Measurements from ENCODE around the gene RAB20. TPM values are rescaled to one million over a fixed set of nuclear protein-coding genes. Genes with fewer than 3 reads are reported as not detected.

RAB20 gene
- total RNA-seq, 1 experiment from 2014 or later, result 10.6 TPM

GRCh38 chr13:110605132-110605531, 43.6 kb upstream of the RAB20 start:
- RAD21 ChIA-PET (ENCODE audit: low non-redundant PET in 1 of 2, low total read pairs in 2 of 2, uncharacterized antibody in 2 of 2, unreplicated experiment in 2 of 2), result no interaction called here
- Histone ChIP-seq H3K9ac (ENCODE audit: low read length) (no peak overlapping the region), H2AFZ (ENCODE audit: low read depth, low read length, poor library complexity, severe bottlenecking) (no peak overlapping the region), H3K4me3 (replicated peaks in 1 of 2; ENCODE audit: low read depth in 1 of 2, low read length in 2 of 2) (no peak overlapping the region), H3K9me3 (ENCODE audit: control insufficient read depth in 1 of 2, insufficient read depth in 1 of 2, low read depth in 1 of 2, low read length in 2 of 2) (no peaks in the 10 kb centered on the region), H3K79me2 (ENCODE audit: insufficient read depth, low read length) (no peaks in the 10 kb centered on the region), H3K4me1 (ENCODE audit: control insufficient read depth in 1 of 2, insufficient read depth in 2 of 2, low read length in 2 of 2) (peaks cover 0 to 1% of the 10 kb centered on the region in 2 experiments; a peak in 1 of 4 replicates), H3K4me2 (ENCODE audit: low read length) (no peak overlapping the region), H3K9me2 (ENCODE audit: insufficient read depth) (no peaks in the 10 kb centered on the region), H3K36me3 (ENCODE audit: control insufficient read depth in 1 of 2, insufficient read depth in 2 of 2, low read length in 2 of 2) (no peaks in the 10 kb centered on the region), H3K27ac (ENCODE audit: low read depth, low read length) (no peak overlapping the region), H4K20me1 (ENCODE audit: insufficient read depth) (no peaks in the 10 kb centered on the region), H3K27me3 (ENCODE audit: insufficient read depth, low read length) (no peaks in the 10 kb centered on the region)
- BruUV-seq (replicated peaks), result no TSS peak
- TF ChIP-seq MAX (IDR thresholded peaks at IDR 0.05), result no peak
- no peak for TF ChIP-seq EZH2 (IDR thresholded peaks at IDR 0.05)
- TF ChIP-seq EGR1 (IDR thresholded peaks at IDR 0.05; ENCODE audit: low read depth), result no peak
- TF ChIP-seq POLR2A (IDR thresholded peaks at IDR 0.05; ENCODE audit: borderline replicate concordance, extremely low read depth, insufficient read depth, insufficient read length), result no peak
- no peak for TF ChIP-seq SIN3A (IDR thresholded peaks at IDR 0.05; ENCODE audit: low read depth)
- no peak for TF ChIP-seq POLR2AphosphoS5 (IDR thresholded peaks at IDR 0.05; ENCODE audit: low read depth, low read length)
- TF ChIP-seq CBX3 (IDR thresholded peaks at IDR 0.05; ENCODE audit: low read depth), result no peak
- TF ChIP-seq ZFX (IDR thresholded peaks at IDR 0.05), result no peak
- no peak for TF ChIP-seq ATF3 (IDR thresholded peaks at IDR 0.05)
- TF ChIP-seq SRF (IDR thresholded peaks at IDR 0.05; ENCODE audit: low read depth), result no peak
- no peak for TF ChIP-seq JUND (IDR thresholded peaks at IDR 0.05)
- no peak for TF ChIP-seq ZNF274 (IDR thresholded peaks at IDR 0.05; ENCODE audit: low read depth, low read length)
- TF ChIP-seq YY1 (IDR thresholded peaks at IDR 0.05; ENCODE audit: extremely low read depth, insufficient replicate concordance, low read depth, low read length), result no peak
- no peak for TF ChIP-seq CTCF (IDR thresholded peaks at IDR 0.05 in 2 of 3, conservative IDR thresholded peaks at IDR 0.05 in 1 of 3; ENCODE audit: borderline replicate concordance in 1 of 3, insufficient read depth in 1 of 3, low read depth in 2 of 3, low read length in 2 of 3)
- no peak for TF ChIP-seq EZH2phosphoT487 (IDR thresholded peaks at IDR 0.05; ENCODE audit: borderline replicate concordance)
- TF ChIP-seq RAD21 (IDR thresholded peaks at IDR 0.05; ENCODE audit: low read depth), result no peak
- TF ChIP-seq ELF1 (IDR thresholded peaks at IDR 0.05; ENCODE audit: borderline replicate concordance, low read depth), result no peak
- intact Hi-C loops (cut with micrococcal nuclease), result no loop called here
- POLR2A ChIA-PET, result no interaction called here
- ATAC-seq (no peak), DNase-seq (ENCODE audit: low read depth, low spot score) (no peak)
- CTCF ChIA-PET, result no interaction called here

All from HCT116 (cell line).